B cell (primary cell): ENCODE data around the gene TMPRSS7. TPM values are rescaled to one million over a fixed set of nuclear protein-coding genes. Genes with fewer than 3 reads are reported as not detected.
A peak's percentile ranks its signal among the peaks of the same experiment; 100 is the strongest.

Experiments
- ATAC-seq: fragments of 200-7000 bp; cut with Tn5 transposase; one replicate; pipeline ENCODE4 v1.10.0; 2021; ENCODE audit warnings: low read depth, mild to moderate bottlenecking, moderate number of reproducible peaks, moderate library complexity
- CTCF ChIA-PET: fragments of 350-600 bp; sonication (Branson Sonifier 250); formaldehyde crosslinking; loops from one replicate; lab custom pipeline; 2021; ENCODE audit warnings: antibody characterized with exemption, inconsistent platforms; lab: Charles Lee
- POLR2A ChIA-PET: fragments of 350-600 bp; sonication (Branson Sonifier 250); formaldehyde crosslinking; loops from one replicate; lab custom pipeline; 2021; ENCODE audit warnings: antibody characterized with exemption; lab: Charles Lee
- DNase-seq: peaks from one replicate; pipeline ENCODE4 v3.0.0; 2013
- H2AFZ ChIP-seq: 2 replicates; pipeline ENCODE4 v1.6.1; 2012; ENCODE audit warnings: mild to moderate bottlenecking, low read depth, low read length; ENCODE audit not compliant: insufficient read depth, poor library complexity, severe bottlenecking
- H3K27ac ChIP-seq, 2 donors: 1 replicate in 1 of 2; 2 replicates in 1 of 2; pipeline ENCODE4 v1.5.1; 2012 to 2013; ENCODE audit warnings: low read length in 2 of 2, mild to moderate bottlenecking in 2 of 2, moderate library complexity in 1 of 2
- H3K27me3 ChIP-seq, 4 experiments: fragments of 200-600 bp in 1 of 4; sonication (generic) in 1 of 4; replicated peaks in 1 of 4; 1 replicate in 2 of 4; 2 replicates in 2 of 4; pipeline versions ENCODE4 v1.6.1 to v1.7.0; 2013 to 2016; ENCODE audit warnings: low read length in 3 of 4, mild to moderate bottlenecking in 2 of 4, mixed read lengths in 1 of 4, moderate library complexity in 1 of 4; ENCODE audit not compliant: insufficient read depth in 4 of 4, control insufficient read depth in 3 of 4; ENCODE audit errors: control extremely low read depth in 1 of 4
- H3K36me3 ChIP-seq, 2 experiments: replicated peaks in 1 of 2; 1 replicate in 1 of 2; 2 replicates in 1 of 2; pipeline versions ENCODE4 v1.6.1 to v1.7.1; 2013; ENCODE audit warnings: low read length in 1 of 2; ENCODE audit not compliant: insufficient read depth in 2 of 2, control insufficient read depth in 1 of 2; ENCODE audit errors: control extremely low read depth in 1 of 2, extremely low read depth in 1 of 2
- H3K4me1 ChIP-seq, 2 donors: fragments of 200-600 bp in 1 of 2; sonication (generic) in 1 of 2; 1 replicate in 1 of 2; 2 replicates in 1 of 2; pipeline versions ENCODE4 v1.5.1 to v1.6.1; 2013 to 2017; ENCODE audit warnings: low read length in 2 of 2; ENCODE audit not compliant: control insufficient read depth in 2 of 2, insufficient read depth in 2 of 2
- H3K4me2 ChIP-seq: replicated peaks from 2 replicates; pipeline ENCODE3; 2012; ENCODE audit warnings: mild to moderate bottlenecking, low read depth, low read length; ENCODE audit not compliant: poor library complexity, severe bottlenecking
- H3K4me3 ChIP-seq, 5 experiments: fragments of 200-600 bp in 1 of 5; sonication (generic) in 1 of 5; 1 replicate in 3 of 5; 2 replicates in 2 of 5; pipeline versions ENCODE4 v1.5.1 to v1.7.0; 2011 to 2016; ENCODE audit warnings: low read length in 4 of 5, mild to moderate bottlenecking in 4 of 5, low read depth in 2 of 5, control low read depth in 1 of 5, moderate library complexity in 1 of 5; ENCODE audit not compliant: insufficient read depth in 1 of 5; ENCODE audit errors: control extremely low read depth in 1 of 5, extremely low read depth in 1 of 5
- H3K79me2 ChIP-seq: fragments of 200-600 bp; sonication (generic); one replicate; pipeline ENCODE4 v1.6.0; 2016; ENCODE audit warnings: low read length; ENCODE audit not compliant: control insufficient read depth, insufficient read depth
- H3K9ac ChIP-seq: fragments of 200-600 bp; sonication (generic); 2 replicates; pipeline ENCODE4 v1.6.1; 2017; ENCODE audit warnings: mild to moderate bottlenecking, low read length, moderate library complexity
- H3K9me3 ChIP-seq, 3 donors: one replicate each; pipeline versions ENCODE4 v1.6.1 to v1.7.1; 2013; ENCODE audit warnings: low read length in 2 of 3; ENCODE audit not compliant: control insufficient read depth in 2 of 3, insufficient read depth in 1 of 3; ENCODE audit errors: control extremely low read depth in 1 of 3
- H4K20me1 ChIP-seq: 2 replicates; pipeline ENCODE4 v1.6.0; 2012; ENCODE audit warnings: mild to moderate bottlenecking, low read length; ENCODE audit not compliant: insufficient read depth, control insufficient read depth, poor library complexity, severe bottlenecking
- H3K27ac Mint-ChIP-seq: one replicate; pipeline ENCODE4 v1.8.0; 2021; ENCODE audit warnings: mixed read lengths
- H3K27me3 Mint-ChIP-seq: one replicate; pipeline ENCODE4 v1.8.0; 2021; ENCODE audit warnings: mixed read lengths
- H3K4me1 Mint-ChIP-seq: one replicate; pipeline ENCODE4 v1.8.0; 2021; ENCODE audit warnings: mixed read lengths
- H3K4me3 Mint-ChIP-seq: one replicate; pipeline ENCODE4 v1.8.0; 2021; ENCODE audit warnings: mixed read lengths
- H3K9me3 Mint-ChIP-seq: one replicate; pipeline ENCODE4 v1.8.0; 2022; ENCODE audit warnings: mixed read lengths; ENCODE audit not compliant: insufficient read depth
- CTCF ChIP-seq: fragments of 200-600 bp; IDR thresholded peaks from one replicate; pipeline ENCODE4 v1.8.0; 2022; ENCODE audit warnings: antibody characterized with exemption, mild to moderate bottlenecking
- EZH2 ChIP-seq: IDR thresholded peaks from 2 replicates; pipeline ENCODE4 v1.6.1; 2012; ENCODE audit warnings: borderline replicate concordance, low read depth, mild to moderate bottlenecking, moderate library complexity, low read length; ENCODE audit not compliant: insufficient read depth, poor library complexity, severe bottlenecking
- WGBS: methylation state at CpG from one replicate; pipeline ENCODE4 v1.1.5; 2013; ENCODE audit warnings: missing lambda C conversion rate; ENCODE audit not compliant: insufficient coverage; 5-methylcytosine and 5-hydroxymethylcytosine counted together
- intact Hi-C: fragments of 100-400 bp; cut with micrococcal nuclease; formaldehyde crosslinking; loops from one replicate; pipeline ENCODE4 v1.10.0; 2022
- polyA plus RNA-seq: library from polyadenylated mRNA; depleted of rRNA; stranded (reverse); fragments of >200 nt; gene quantifications from 2 replicates; pipeline ENCODE4 v1.2.3, GENCODE V29; 2012
- total RNA-seq, 2 donors: library from RNA; stranded (reverse); fragments of 120-200 nt in 1 of 2; gene quantifications; 1 replicate in 1 of 2; 2 replicates in 1 of 2; pipeline versions ENCODE4 v1.2.3 to v1.2.4, GENCODE V29; 2013 to 2022

Gene TMPRSS7
- total and polyA plus RNA-seq, 2 donors (not counting 1 experiment from before 2014, with no cell fraction given) = not detected

GRCh38 chr3:112128843-112129727 is 94.5 kb downstream of the TMPRSS7 start:
- H3K4me3 Mint-ChIP-seq = peak overlapping the region; percentile 50
- Histone ChIP-seq H3K4me1 (peaks cover 76 to 90% of the 10 kb centered on the region in 2 donors), H3K36me3 (peaks cover 0 to 10% of the 10 kb centered on the region in 2 experiments), H2AFZ (no peak overlapping the region), H4K20me1 (no peaks in the 10 kb centered on the region), H3K9me3 (no peaks in the 10 kb centered on the region), H3K4me3 (no peak overlapping the region), H3K27me3 (no peaks in the 10 kb centered on the region), H3K27ac (peak overlapping the region; percentile 93 to 98), H3K9ac (peak overlapping the region; percentile 31), H3K79me2 (peaks cover 33% of the 10 kb centered on the region), H3K4me2 (peak overlapping the region; percentile 62)
- ATAC-seq = peak; percentile 72
- H3K27ac Mint-ChIP-seq = peak overlapping the region; percentile 91
- no peaks in the 10 kb centered on the region for H3K27me3 Mint-ChIP-seq
- peaks cover 89% of the 10 kb centered on the region for H3K4me1 Mint-ChIP-seq
- TF ChIP-seq CTCF (no peak), EZH2 (no peak)
- no peaks in the 10 kb centered on the region for H3K9me3 Mint-ChIP-seq
- POLR2A ChIA-PET = interaction anchor here (0.8 to 1.0 kb wide), 2 partner anchors 14 to 175 kb away, joined by 3 to 4 read pairs; no protein-coding TSS in a partner anchor
- DNase-seq = peak; percentile 94
- CTCF ChIA-PET = interaction anchor here (0.9 to 3.0 kb wide), 4 partner anchors 9 to 164 kb away, joined by 3 to 20 read pairs (median 10); no protein-coding TSS in a partner anchor
- intact Hi-C loops = loop anchor here (1.0 to 5.0 kb wide), 5 partner anchors 11 to 462 kb away; partner anchors contain the start of genes ATG3 and SLC35A5
- WGBS = 29% methylated on average over 3 of the region's 7 CpGs
